ENCODE data around the gene SLC1A7.

Gene SLC1A7

DNA sequence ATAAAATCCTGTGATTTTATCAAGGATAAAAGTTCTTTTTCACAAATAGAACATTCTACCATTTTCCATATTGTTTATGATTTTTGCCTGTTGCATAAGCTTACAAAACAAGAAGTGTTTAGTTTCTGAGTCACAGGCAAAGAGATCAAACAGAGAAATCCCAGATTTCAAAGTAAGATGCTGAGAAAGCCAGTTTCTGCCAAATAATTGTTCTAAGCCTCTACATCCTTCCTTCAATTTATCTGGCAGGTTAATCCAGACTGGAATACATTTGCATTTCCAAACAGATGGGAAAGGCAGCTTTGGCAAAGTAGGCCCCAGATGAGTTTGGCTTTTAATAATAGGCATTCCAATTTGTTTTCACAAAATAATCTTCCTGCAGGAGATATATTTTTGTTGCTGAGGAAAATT is 2.5 kb downstream of the SLC1A7 start:
- H3K9ac ChIP-seq, result no peak overlapping the region
- H4K20me1 ChIP-seq, result no peaks in the 10 kb centered on the region
- no peaks in the 10 kb centered on the region for H3K4me1 ChIP-seq
- H3K27ac ChIP-seq, result no peak overlapping the region
- H3K36me3 ChIP-seq, result peaks cover 0 to 5% (median 0%) of the 10 kb centered on the region in 11 experiments; a peak in 2 of 22 replicates
- TF ChIP-seq Cebpa-rat (IDR thresholded peaks at IDR 0.05), result no peak
- H3K4me3 ChIP-seq, result no peak overlapping the region
- H3K27me3 ChIP-seq, result no peaks in the 10 kb centered on the region
- H3K9me3 ChIP-seq (replicated peaks in 1 of 11), result peaks cover 11 to 19% (median 14%) of the 10 kb centered on the region in 11 experiments
- no peak overlapping the region for H3K4me2 ChIP-seq

GRCh38 chr1:53138991-53139884 is 3.2 kb downstream of the SLC1A7 start:
- no peaks in the 10 kb centered on the region for H3K4me1 ChIP-seq
- H3K27me3 ChIP-seq, result no peaks in the 10 kb centered on the region
- no peak overlapping the region for H3K4me2 ChIP-seq
- H3K27ac ChIP-seq, result no peak overlapping the region
- H4K20me1 ChIP-seq, result no peaks in the 10 kb centered on the region
- H3K4me3 ChIP-seq, result no peak overlapping the region
- peaks cover 0 to 5% (median 0%) of the 10 kb centered on the region in 11 experiments; a peak in 2 of 22 replicates for H3K36me3 ChIP-seq
- H3K9me3 ChIP-seq (replicated peaks in 1 of 11), result peaks cover 11 to 19% (median 14%) of the 10 kb centered on the region in 11 experiments
- TF ChIP-seq Cebpa-rat (IDR thresholded peaks at IDR 0.05), result no peak
- no peak overlapping the region; a peak in 1 of 22 replicates for H3K9ac ChIP-seq

GRCh38 chr1:53137729-53138128 is 4.7 kb downstream of the SLC1A7 start:
- TF ChIP-seq Cebpa-rat (IDR thresholded peaks at IDR 0.05), result no peak
- Histone ChIP-seq H3K27ac (no peak overlapping the region), H3K9ac (no peak overlapping the region), H4K20me1 (no peaks in the 10 kb centered on the region), H3K36me3 (peaks cover 0 to 5% (median 0%) of the 10 kb centered on the region in 11 experiments; a peak in 2 of 22 replicates), H3K9me3 (replicated peaks in 1 of 11) (peaks cover 11 to 19% (median 14%) of the 10 kb centered on the region in 11 experiments), H3K27me3 (no peaks in the 10 kb centered on the region), H3K4me3 (no peak overlapping the region), H3K4me2 (no peak overlapping the region), H3K4me1 (no peaks in the 10 kb centered on the region)

- no peaks in the 10 kb centered on the region for H4K20me1 ChIP-seq
- TF ChIP-seq Cebpa-rat (IDR thresholded peaks at IDR 0.05), result no peak
Observed at GRCh38 chr1:53135735-53136114, 6.7 kb downstream of the SLC1A7 start.

GRCh38 chr1:53134961-53135734 is 7.3 kb downstream of the SLC1A7 start:
- Histone ChIP-seq H3K27ac (no peak overlapping the region), H3K4me2 (no peak overlapping the region), H4K20me1 (no peaks in the 10 kb centered on the region), H3K9me3 (replicated peaks in 1 of 11) (peaks cover 11 to 19% (median 14%) of the 10 kb centered on the region in 11 experiments), H3K4me1 (no peaks in the 10 kb centered on the region), H3K36me3 (peaks cover 0 to 5% (median 0%) of the 10 kb centered on the region in 11 experiments; a peak in 2 of 22 replicates), H3K9ac (no peak overlapping the region), H3K27me3 (no peaks in the 10 kb centered on the region), H3K4me3 (no peak overlapping the region)
- no peak for TF ChIP-seq Cebpa-rat (IDR thresholded peaks at IDR 0.05)

More at GRCh38 chr1:53135735-53136114, 6.7 kb downstream of the SLC1A7 start:
- Histone ChIP-seq H3K27me3 (no peaks in the 10 kb centered on the region), H3K9me3 (replicated peaks in 1 of 11) (peaks cover 11 to 19% (median 14%) of the 10 kb centered on the region in 11 experiments), H3K36me3 (peaks cover 0 to 5% (median 0%) of the 10 kb centered on the region in 11 experiments; a peak in 2 of 22 replicates), H3K27ac (no peak overlapping the region), H3K4me2 (no peak overlapping the region), H3K4me3 (no peak overlapping the region), H3K4me1 (no peaks in the 10 kb centered on the region), H3K9ac (no peak overlapping the region)

DNA sequence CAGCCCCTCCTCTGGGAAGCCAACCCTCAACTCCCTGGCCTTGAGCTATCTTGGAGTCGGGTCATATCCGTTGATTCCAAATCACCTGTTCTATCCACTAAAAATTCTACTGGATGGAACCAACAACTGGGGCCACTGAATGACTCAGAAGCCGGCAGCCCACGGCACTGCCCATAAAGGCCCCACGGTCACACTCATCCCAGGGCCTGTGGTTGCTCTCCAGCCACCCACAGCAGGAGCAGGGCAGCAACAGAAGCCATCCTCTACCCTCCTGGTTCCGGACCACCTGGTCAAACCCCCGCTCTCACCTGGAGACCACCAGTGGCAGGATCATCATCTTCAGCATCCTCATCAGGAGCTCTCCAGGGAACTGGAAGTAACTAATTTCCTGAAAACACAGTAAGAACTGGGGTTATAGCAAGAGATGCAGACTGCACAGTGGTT is 8.4 kb downstream of the SLC1A7 start:
- no peak overlapping the region for H3K4me3 ChIP-seq
- no peak overlapping the region for H3K4me2 ChIP-seq
- peaks cover 11 to 19% (median 14%) of the 10 kb centered on the region in 11 experiments for H3K9me3 ChIP-seq (replicated peaks in 1 of 11)
- peaks cover 0 to 5% (median 0%) of the 10 kb centered on the region in 11 experiments; a peak in 2 of 22 replicates for H3K36me3 ChIP-seq
- no peak for TF ChIP-seq Cebpa-rat (IDR thresholded peaks at IDR 0.05)
- no peaks in the 10 kb centered on the region for H4K20me1 ChIP-seq
- H3K27ac ChIP-seq, result no peak overlapping the region
- H3K4me1 ChIP-seq, result no peaks in the 10 kb centered on the region
- no peaks in the 10 kb centered on the region for H3K27me3 ChIP-seq
- no peak overlapping the region for H3K9ac ChIP-seq

DNA sequence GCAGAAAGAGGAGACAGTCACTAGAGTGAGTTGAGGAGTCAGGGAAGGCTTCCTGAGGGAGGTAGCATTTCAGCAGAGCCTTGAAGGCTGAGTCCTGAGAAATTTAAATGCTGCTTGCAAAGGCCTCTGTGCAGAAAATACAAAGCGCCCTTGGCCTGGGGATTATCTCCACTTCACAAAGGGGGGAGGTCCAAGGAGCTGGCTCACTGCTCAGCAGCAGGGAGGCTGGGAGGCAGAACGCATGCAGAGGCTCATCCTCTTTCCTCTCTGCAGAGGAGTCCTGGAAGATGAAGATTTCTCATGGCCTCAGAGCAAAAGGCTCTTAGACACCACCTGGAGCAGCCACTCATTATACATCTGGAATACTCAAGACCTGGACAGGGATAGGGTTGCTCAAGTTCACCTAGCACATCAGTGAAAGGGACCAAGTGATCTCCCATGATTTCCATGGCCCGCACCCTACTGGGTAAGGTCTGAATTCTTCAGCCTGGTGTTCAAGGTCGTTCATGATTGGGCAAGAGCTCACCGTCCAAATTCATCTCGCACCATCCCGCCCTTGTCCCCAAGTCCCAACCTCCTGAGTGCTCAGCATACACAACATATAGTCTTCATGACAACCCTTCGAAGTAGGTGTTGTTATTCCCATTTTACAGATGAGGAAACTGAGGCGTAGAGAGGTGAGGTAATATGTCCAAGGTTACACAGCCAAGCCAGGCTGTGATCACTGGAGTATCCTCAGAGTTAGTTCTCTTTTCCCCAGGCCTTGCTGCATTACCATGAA is 9.0 kb downstream of the SLC1A7 start:
- Histone ChIP-seq H3K27ac (no peak overlapping the region), H3K4me3 (no peak overlapping the region), H3K9ac (no peak overlapping the region), H4K20me1 (no peaks in the 10 kb centered on the region), H3K27me3 (no peaks in the 10 kb centered on the region), H3K36me3 (peaks cover 0 to 5% (median 0%) of the 10 kb centered on the region in 11 experiments; a peak in 2 of 22 replicates), H3K9me3 (replicated peaks in 1 of 11) (peaks cover 11 to 18% (median 14%) of the 10 kb centered on the region in 11 experiments), H3K4me2 (no peak overlapping the region), H3K4me1 (no peaks in the 10 kb centered on the region)
- no peak for TF ChIP-seq Cebpa-rat (IDR thresholded peaks at IDR 0.05)

- H3K36me3 ChIP-seq, result no peaks in the 10 kb centered on the region
Observed at GRCh38 chr1:53132176-53132575, 10.3 kb downstream of the SLC1A7 start.

More at GRCh38 chr1:53132176-53132575, 10.3 kb downstream of the SLC1A7 start:
- Histone ChIP-seq H3K9me3 (replicated peaks in 1 of 11) (peaks cover 2 to 6% (median 4%) of the 10 kb centered on the region in 11 experiments; a peak in 19 of 22 replicates), H4K20me1 (no peaks in the 10 kb centered on the region), H3K4me1 (no peaks in the 10 kb centered on the region), H3K4me3 (no peak overlapping the region), H3K4me2 (no peak overlapping the region; a peak in 1 of 22 replicates), H3K27me3 (no peaks in the 10 kb centered on the region), H3K9ac (no peak overlapping the region), H3K27ac (no peak overlapping the region)
- TF ChIP-seq Cebpa-rat (IDR thresholded peaks at IDR 0.05), result no peak
